ENCODE data around the gene KLHL13.
"Not testable (repeated sequence)": the region's sequence is repeated elsewhere in the genome, so short reads cannot be mapped to it uniquely, and the experiment has no call there.

The KLHL13 gene

GRCh38 chrX:118024482-118024881, 92.1 kb downstream of the KLHL13 start:
- H3K36me3 ChIP-seq (ENCODE audit: control insufficient read depth, low read length), result no peaks in the 10 kb centered on the region
- no peaks in the 10 kb centered on the region for H3K27me3 ChIP-seq (ENCODE audit: control insufficient read depth, low read length)
- H3F3A ChIP-seq (ENCODE audit: control insufficient read depth, insufficient read depth), result no peaks in the 10 kb centered on the region
- no peak overlapping the region for H3K4me2 ChIP-seq (ENCODE audit: low read length)
- no peaks in the 10 kb centered on the region for H3K4me1 ChIP-seq (ENCODE audit: control insufficient read depth, low read length)
- H3K27ac ChIP-seq (ENCODE audit: low read depth, low read length), result no peak overlapping the region
- H3K79me2 ChIP-seq (ENCODE audit: control insufficient read depth, low read length), result no peaks in the 10 kb centered on the region
- no peaks in the 10 kb centered on the region for H3K9me2 ChIP-seq (replicated peaks; ENCODE audit: control insufficient read depth, low read length)
- H3K9me3 ChIP-seq (ENCODE audit: control insufficient read depth, insufficient read depth, low read length), result no peaks in the 10 kb centered on the region
- TF ChIP-seq CTCF (IDR thresholded peaks at IDR 0.05; ENCODE audit: low read depth, low read length, poor library complexity, severe bottlenecking) (no peak), EZH2phosphoT487 (IDR thresholded peaks at IDR 0.05; ENCODE audit: borderline replicate concordance, low read length) (no peak)
- H3K4me3 ChIP-seq (ENCODE audit: low read length), result no peak overlapping the region
- no peaks in the 10 kb centered on the region for H4K20me1 ChIP-seq (ENCODE audit: control insufficient read depth, insufficient read depth, low read depth, low read length)

- no peak overlapping the region for H3K4me2 ChIP-seq (ENCODE audit: low read length)
- H3K4me1 ChIP-seq (ENCODE audit: control insufficient read depth, low read length), result no peaks in the 10 kb centered on the region
- no peaks in the 10 kb centered on the region for H3K9me3 ChIP-seq (ENCODE audit: control insufficient read depth, insufficient read depth, low read length)
- H3K4me3 ChIP-seq (ENCODE audit: low read length), result no peak overlapping the region
- H3K36me3 ChIP-seq (ENCODE audit: control insufficient read depth, low read length), result no peaks in the 10 kb centered on the region
- no peaks in the 10 kb centered on the region for H3K79me2 ChIP-seq (ENCODE audit: control insufficient read depth, low read length)
- H4K20me1 ChIP-seq (ENCODE audit: control insufficient read depth, insufficient read depth, low read depth, low read length), result no peaks in the 10 kb centered on the region
- H3F3A ChIP-seq (ENCODE audit: control insufficient read depth, insufficient read depth), result no peaks in the 10 kb centered on the region
- TF ChIP-seq CTCF (IDR thresholded peaks at IDR 0.05; ENCODE audit: low read depth, low read length, poor library complexity, severe bottlenecking) (no peak), EZH2phosphoT487 (IDR thresholded peaks at IDR 0.05; ENCODE audit: borderline replicate concordance, low read length) (no peak)
- no peaks in the 10 kb centered on the region for H3K27me3 ChIP-seq (ENCODE audit: control insufficient read depth, low read length)
- no peak overlapping the region for H3K27ac ChIP-seq (ENCODE audit: low read depth, low read length)
- no peaks in the 10 kb centered on the region for H3K9me2 ChIP-seq (replicated peaks; ENCODE audit: control insufficient read depth, low read length)
Measured at GRCh38 chrX:118022753-118023152, 93.9 kb downstream of the KLHL13 start.

- H4K20me1 ChIP-seq (ENCODE audit: control insufficient read depth, insufficient read depth, low read depth, low read length), result no peaks in the 10 kb centered on the region
- H3K9me3 ChIP-seq (ENCODE audit: control insufficient read depth, insufficient read depth, low read length), result no peaks in the 10 kb centered on the region
- H3K79me2 ChIP-seq (ENCODE audit: control insufficient read depth, low read length), result no peaks in the 10 kb centered on the region
- no peaks in the 10 kb centered on the region for H3K36me3 ChIP-seq (ENCODE audit: control insufficient read depth, low read length)
- H3K4me1 ChIP-seq (ENCODE audit: control insufficient read depth, low read length), result no peaks in the 10 kb centered on the region
- H3K4me3 ChIP-seq (ENCODE audit: low read length), result no peak overlapping the region
- H3K4me2 ChIP-seq (ENCODE audit: low read length), result no peak overlapping the region
- no peak overlapping the region for H3K27ac ChIP-seq (ENCODE audit: low read depth, low read length)
- no peaks in the 10 kb centered on the region for H3K9me2 ChIP-seq (replicated peaks; ENCODE audit: control insufficient read depth, low read length)
- H3K27me3 ChIP-seq (ENCODE audit: control insufficient read depth, low read length), result no peaks in the 10 kb centered on the region
- TF ChIP-seq EZH2phosphoT487 (IDR thresholded peaks at IDR 0.05; ENCODE audit: borderline replicate concordance, low read length) (no peak), CTCF (IDR thresholded peaks at IDR 0.05; ENCODE audit: low read depth, low read length, poor library complexity, severe bottlenecking) (no peak)
- H3F3A ChIP-seq (ENCODE audit: control insufficient read depth, insufficient read depth), result no peaks in the 10 kb centered on the region
Measured at GRCh38 chrX:118016422-118016821, 100.2 kb downstream of the KLHL13 start.

- H3K79me2 ChIP-seq (ENCODE audit: control insufficient read depth, low read length); H3K27me3 ChIP-seq (ENCODE audit: control insufficient read depth, low read length); H3K9me2 ChIP-seq (replicated peaks; ENCODE audit: control insufficient read depth, low read length); H3F3A ChIP-seq (ENCODE audit: control insufficient read depth, insufficient read depth); H3K4me2 ChIP-seq (ENCODE audit: low read length); H3K36me3 ChIP-seq (ENCODE audit: control insufficient read depth, low read length); H4K20me1 ChIP-seq (ENCODE audit: control insufficient read depth, insufficient read depth, low read depth, low read length); H3K9me3 ChIP-seq (ENCODE audit: control insufficient read depth, insufficient read depth, low read length); H3K4me1 ChIP-seq (ENCODE audit: control insufficient read depth, low read length); H3K27ac ChIP-seq (ENCODE audit: low read depth, low read length); H3K4me3 ChIP-seq (ENCODE audit: low read length): not testable (repeated sequence)
Measured at GRCh38 chrX:118002417-118002816, 114.2 kb downstream of the KLHL13 start.

All from DOHH2 (cell line).